ENCODE measurements around the gene TXNRD3. TPM values are rescaled to one million over a fixed set of nuclear protein-coding genes. Genes with fewer than 3 reads are reported as not detected.

TXNRD3 gene
- total and polyA plus RNA-seq, 2 experiments from 2014 or later, result 8.7 to 11.7 TPM

GRCh38 chr3:126671521-126671920 lies 16.6 kb upstream of the TXNRD3 start:
- no peaks in the 10 kb centered on the region for H3K4me1 ChIP-seq (ENCODE audit: low read depth)
- no peak for DNase-seq (ENCODE audit: low read depth in 1 of 2, low spot score in 1 of 2)
- peaks cover 3% of the 10 kb centered on the region for H3K27me3 ChIP-seq
- H3K4me3 ChIP-seq, result no peak overlapping the region
- no peaks in the 10 kb centered on the region for H3K36me3 ChIP-seq
- no peak for TF ChIP-seq CTCF (IDR thresholded peaks at IDR 0.05; ENCODE audit: low read depth, low read length)
- H3K27ac ChIP-seq, result no peak overlapping the region
- H3K9me3 ChIP-seq (ENCODE audit: low read depth), result no peaks in the 10 kb centered on the region

GRCh38 chr3:126668450-126669401 lies 13.8 kb upstream of the TXNRD3 start:
- TF ChIP-seq CTCF (IDR thresholded peaks at IDR 0.05; ENCODE audit: low read depth, low read length), result no peak
- H3K9me3 ChIP-seq (ENCODE audit: low read depth), result no peaks in the 10 kb centered on the region
- H3K27me3 ChIP-seq, result no peaks in the 10 kb centered on the region
- H3K36me3 ChIP-seq, result no peaks in the 10 kb centered on the region
- DNase-seq (ENCODE audit: low read depth in 1 of 2, low spot score in 1 of 2), result no peak
- H3K4me3 ChIP-seq, result no peak overlapping the region
- H3K27ac ChIP-seq, result no peak overlapping the region
- H3K4me1 ChIP-seq (ENCODE audit: low read depth), result no peaks in the 10 kb centered on the region

- no peaks in the 10 kb centered on the region for H3K4me1 ChIP-seq (ENCODE audit: low read depth)
- H3K9me3 ChIP-seq (ENCODE audit: low read depth), result no peaks in the 10 kb centered on the region
- no peak overlapping the region for H3K27ac ChIP-seq
- no peaks in the 10 kb centered on the region for H3K36me3 ChIP-seq
- TF ChIP-seq CTCF (IDR thresholded peaks at IDR 0.05; ENCODE audit: low read depth, low read length), result no peak
- no peak overlapping the region for H3K4me3 ChIP-seq
- peaks cover 4% of the 10 kb centered on the region for H3K27me3 ChIP-seq
- DNase-seq (ENCODE audit: low read depth in 1 of 2, low spot score in 1 of 2), result no peak
Measured at GRCh38 chr3:126667631-126668449, 12.9 kb upstream of the TXNRD3 start.

- no peak overlapping the region for H3K4me3 ChIP-seq
- no peaks in the 10 kb centered on the region for H3K36me3 ChIP-seq
- TF ChIP-seq CTCF (IDR thresholded peaks at IDR 0.05; ENCODE audit: low read depth, low read length), result no peak
- DNase-seq (ENCODE audit: low read depth in 1 of 2, low spot score in 1 of 2), result no peak
- H3K4me1 ChIP-seq (ENCODE audit: low read depth), result no peaks in the 10 kb centered on the region
- H3K27me3 ChIP-seq, result peaks cover 13% of the 10 kb centered on the region
- no peaks in the 10 kb centered on the region for H3K9me3 ChIP-seq (ENCODE audit: low read depth)
- H3K27ac ChIP-seq, result no peak overlapping the region
Measured at GRCh38 chr3:126666658-126667528, 12.0 kb upstream of the TXNRD3 start.

All from cardiac muscle cell (in vitro differentiated cells and primary cell).